Measurements from ENCODE around the gene PCSK1. TPM values are rescaled to one million over a fixed set of nuclear protein-coding genes. Genes with fewer than 3 reads are reported as not detected.

PCSK1 gene
- polyA plus RNA-seq, 1 of the 3 experiments (the other 2 are of a cell fraction), result 0.08 TPM

DNA sequence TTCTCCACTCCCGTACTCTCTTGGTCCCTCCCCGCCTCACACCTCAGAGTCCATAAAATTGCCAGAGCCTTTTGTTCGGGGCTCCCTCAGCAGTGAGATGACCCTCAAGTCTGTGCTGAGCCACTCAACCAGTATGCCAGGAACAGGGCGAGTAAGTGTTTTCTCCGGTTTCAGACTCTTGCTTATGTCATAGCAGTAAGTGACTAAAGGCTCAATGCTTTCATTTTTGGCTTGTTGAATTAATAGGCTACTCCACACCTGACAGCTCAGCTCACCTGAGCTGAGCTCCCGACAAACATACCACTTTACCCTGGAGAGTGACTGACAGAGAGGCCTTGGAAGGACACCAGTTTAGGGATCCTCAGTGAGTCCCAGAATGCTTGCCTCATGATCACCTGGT lies 30.5 kb downstream of the PCSK1 start (continued):
- TF ChIP-seq, protein P1, sequence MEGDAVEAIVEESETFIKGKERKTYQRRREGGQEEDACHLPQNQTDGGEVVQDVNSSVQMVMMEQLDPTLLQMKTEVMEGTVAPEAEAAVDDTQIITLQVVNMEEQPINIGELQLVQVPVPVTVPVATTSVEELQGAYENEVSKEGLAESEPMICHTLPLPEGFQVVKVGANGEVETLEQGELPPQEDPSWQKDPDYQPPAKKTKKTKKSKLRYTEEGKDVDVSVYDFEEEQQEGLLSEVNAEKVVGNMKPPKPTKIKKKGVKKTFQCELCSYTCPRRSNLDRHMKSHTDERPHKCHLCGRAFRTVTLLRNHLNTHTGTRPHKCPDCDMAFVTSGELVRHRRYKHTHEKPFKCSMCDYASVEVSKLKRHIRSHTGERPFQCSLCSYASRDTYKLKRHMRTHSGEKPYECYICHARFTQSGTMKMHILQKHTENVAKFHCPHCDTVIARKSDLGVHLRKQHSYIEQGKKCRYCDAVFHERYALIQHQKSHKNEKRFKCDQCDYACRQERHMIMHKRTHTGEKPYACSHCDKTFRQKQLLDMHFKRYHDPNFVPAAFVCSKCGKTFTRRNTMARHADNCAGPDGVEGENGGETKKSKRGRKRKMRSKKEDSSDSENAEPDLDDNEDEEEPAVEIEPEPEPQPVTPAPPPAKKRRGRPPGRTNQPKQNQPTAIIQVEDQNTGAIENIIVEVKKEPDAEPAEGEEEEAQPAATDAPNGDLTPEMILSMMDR (IDR thresholded peaks at IDR 0.05), result no peak

DNA sequence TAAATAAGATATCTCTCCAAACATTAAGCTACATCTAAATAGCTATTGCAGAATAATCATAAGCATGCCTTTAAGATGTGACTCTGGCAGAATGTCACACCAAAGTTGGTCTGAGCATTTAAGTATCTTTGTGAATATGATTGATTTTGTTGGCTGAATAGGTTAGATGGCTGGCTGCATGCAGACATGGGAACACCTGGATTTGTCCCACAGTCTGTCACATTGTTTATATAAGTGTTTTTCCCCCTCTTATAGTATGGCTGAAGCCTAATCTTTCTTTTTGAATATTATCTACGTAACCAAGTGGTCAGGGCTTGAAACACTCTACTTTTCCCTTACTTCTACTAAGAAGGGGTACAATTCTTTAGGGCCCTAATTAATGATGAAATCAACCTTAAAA lies 36.2 kb downstream of the PCSK1 start:
- no peak for DNase-seq
- H3K4me3 ChIP-seq (ENCODE audit: low read depth in 2 of 2, low read length in 1 of 2), result no peak overlapping the region
- no peak overlapping the region for H3K27ac ChIP-seq (ENCODE audit: low read depth in 2 of 2, low read length in 1 of 2)
- no peaks in the 10 kb centered on the region for H3K9me2 ChIP-seq
- no peaks in the 10 kb centered on the region for H3K27me3 ChIP-seq (ENCODE audit: insufficient read depth)
- H3K4me2 ChIP-seq, result no peak overlapping the region
- ChIA-PET POLR2A (no interaction called here), CTCF (interaction anchor here (1.4 to 1.6 kb wide), 2 partner anchors 8 to 35 kb away, joined by 4 read pairs; no protein-coding TSS in a partner anchor)
- H3F3A ChIP-seq (replicated peaks; ENCODE audit: insufficient read depth), result no peaks in the 10 kb centered on the region
- WGBS (ENCODE audit: low lambda C conversion rate), result 81% methylated on average over 1 of the region's 1 CpG
- H3K79me2 ChIP-seq (ENCODE audit: insufficient read depth), result no peaks in the 10 kb centered on the region
- H3K9me3 ChIP-seq, result no peaks in the 10 kb centered on the region
- TF ChIP-seq EZH2phosphoT487 (IDR thresholded peaks at IDR 0.05; ENCODE audit: borderline replicate concordance, low read depth) (no peak), RXRA (IDR thresholded peaks at IDR 0.05; ENCODE audit: borderline replicate concordance, low read depth) (no peak), POLR2AphosphoS5 (IDR thresholded peaks at IDR 0.05; ENCODE audit: low read depth, low read length) (no peak), TAF1 (IDR thresholded peaks at IDR 0.05; ENCODE audit: borderline replicate concordance, low read depth, low read length) (no peak), TEAD4 (IDR thresholded peaks at IDR 0.05; ENCODE audit: borderline replicate concordance, insufficient read depth) (no peak), GATA2 (CRISPR knock-in tag; IDR thresholded peaks at IDR 0.05) (no peak), JUND (IDR thresholded peaks at IDR 0.05) (no peak), CHD2 (IDR thresholded peaks at IDR 0.05; ENCODE audit: low read length, partially characterized antibody) (no peak), NRF1 (IDR thresholded peaks at IDR 0.05; ENCODE audit: low read depth, low read length) (no peak), SMC3 (IDR thresholded peaks at IDR 0.05; ENCODE audit: low read depth, low read length) (no peak), NFIC (IDR thresholded peaks at IDR 0.05; ENCODE audit: borderline replicate concordance) (no peak), TCF12 (IDR thresholded peaks at IDR 0.05) (no peak), EP300 (IDR thresholded peaks at IDR 0.05; ENCODE audit: borderline replicate concordance in 1 of 2, low read depth in 1 of 2, low read length in 1 of 2) (no peak), RAD21 (IDR thresholded peaks at IDR 0.05; ENCODE audit: low read length) (no peak)
- TF ChIP-seq, protein P2, sequence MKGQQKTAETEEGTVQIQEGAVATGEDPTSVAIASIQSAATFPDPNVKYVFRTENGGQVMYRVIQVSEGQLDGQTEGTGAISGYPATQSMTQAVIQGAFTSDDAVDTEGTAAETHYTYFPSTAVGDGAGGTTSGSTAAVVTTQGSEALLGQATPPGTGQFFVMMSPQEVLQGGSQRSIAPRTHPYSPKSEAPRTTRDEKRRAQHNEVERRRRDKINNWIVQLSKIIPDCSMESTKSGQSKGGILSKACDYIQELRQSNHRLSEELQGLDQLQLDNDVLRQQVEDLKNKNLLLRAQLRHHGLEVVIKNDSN (IDR thresholded peaks at IDR 0.05; ENCODE audit: borderline replicate concordance, low read depth), result no peak
- TF ChIP-seq, protein P3, sequence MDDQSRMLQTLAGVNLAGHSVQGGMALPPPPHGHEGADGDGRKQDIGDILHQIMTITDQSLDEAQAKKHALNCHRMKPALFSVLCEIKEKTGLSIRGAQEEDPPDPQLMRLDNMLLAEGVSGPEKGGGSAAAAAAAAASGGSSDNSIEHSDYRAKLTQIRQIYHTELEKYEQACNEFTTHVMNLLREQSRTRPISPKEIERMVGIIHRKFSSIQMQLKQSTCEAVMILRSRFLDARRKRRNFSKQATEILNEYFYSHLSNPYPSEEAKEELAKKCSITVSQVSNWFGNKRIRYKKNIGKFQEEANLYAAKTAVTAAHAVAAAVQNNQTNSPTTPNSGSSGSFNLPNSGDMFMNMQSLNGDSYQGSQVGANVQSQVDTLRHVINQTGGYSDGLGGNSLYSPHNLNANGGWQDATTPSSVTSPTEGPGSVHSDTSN (IDR thresholded peaks at IDR 0.05), result no peak
- TF ChIP-seq, protein P4, sequence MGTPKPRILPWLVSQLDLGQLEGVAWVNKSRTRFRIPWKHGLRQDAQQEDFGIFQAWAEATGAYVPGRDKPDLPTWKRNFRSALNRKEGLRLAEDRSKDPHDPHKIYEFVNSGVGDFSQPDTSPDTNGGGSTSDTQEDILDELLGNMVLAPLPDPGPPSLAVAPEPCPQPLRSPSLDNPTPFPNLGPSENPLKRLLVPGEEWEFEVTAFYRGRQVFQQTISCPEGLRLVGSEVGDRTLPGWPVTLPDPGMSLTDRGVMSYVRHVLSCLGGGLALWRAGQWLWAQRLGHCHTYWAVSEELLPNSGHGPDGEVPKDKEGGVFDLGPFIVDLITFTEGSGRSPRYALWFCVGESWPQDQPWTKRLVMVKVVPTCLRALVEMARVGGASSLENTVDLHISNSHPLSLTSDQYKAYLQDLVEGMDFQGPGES (IDR thresholded peaks at IDR 0.05; ENCODE audit: low read depth, low read length), result no peak
- TF ChIP-seq, protein P5, sequence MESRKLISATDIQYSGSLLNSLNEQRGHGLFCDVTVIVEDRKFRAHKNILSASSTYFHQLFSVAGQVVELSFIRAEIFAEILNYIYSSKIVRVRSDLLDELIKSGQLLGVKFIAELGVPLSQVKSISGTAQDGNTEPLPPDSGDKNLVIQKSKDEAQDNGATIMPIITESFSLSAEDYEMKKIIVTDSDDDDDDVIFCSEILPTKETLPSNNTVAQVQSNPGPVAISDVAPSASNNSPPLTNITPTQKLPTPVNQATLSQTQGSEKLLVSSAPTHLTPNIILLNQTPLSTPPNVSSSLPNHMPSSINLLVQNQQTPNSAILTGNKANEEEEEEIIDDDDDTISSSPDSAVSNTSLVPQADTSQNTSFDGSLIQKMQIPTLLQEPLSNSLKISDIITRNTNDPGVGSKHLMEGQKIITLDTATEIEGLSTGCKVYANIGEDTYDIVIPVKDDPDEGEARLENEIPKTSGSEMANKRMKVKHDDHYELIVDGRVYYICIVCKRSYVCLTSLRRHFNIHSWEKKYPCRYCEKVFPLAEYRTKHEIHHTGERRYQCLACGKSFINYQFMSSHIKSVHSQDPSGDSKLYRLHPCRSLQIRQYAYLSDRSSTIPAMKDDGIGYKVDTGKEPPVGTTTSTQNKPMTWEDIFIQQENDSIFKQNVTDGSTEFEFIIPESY (IDR thresholded peaks at IDR 0.05; ENCODE audit: borderline replicate concordance, low read depth), result no peak
- TF ChIP-seq, protein P6, sequence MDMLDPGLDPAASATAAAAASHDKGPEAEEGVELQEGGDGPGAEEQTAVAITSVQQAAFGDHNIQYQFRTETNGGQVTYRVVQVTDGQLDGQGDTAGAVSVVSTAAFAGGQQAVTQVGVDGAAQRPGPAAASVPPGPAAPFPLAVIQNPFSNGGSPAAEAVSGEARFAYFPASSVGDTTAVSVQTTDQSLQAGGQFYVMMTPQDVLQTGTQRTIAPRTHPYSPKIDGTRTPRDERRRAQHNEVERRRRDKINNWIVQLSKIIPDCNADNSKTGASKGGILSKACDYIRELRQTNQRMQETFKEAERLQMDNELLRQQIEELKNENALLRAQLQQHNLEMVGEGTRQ (IDR thresholded peaks at IDR 0.05; ENCODE audit: borderline replicate concordance, low read depth, low read length), result no peak
- TF ChIP-seq, protein P7, sequence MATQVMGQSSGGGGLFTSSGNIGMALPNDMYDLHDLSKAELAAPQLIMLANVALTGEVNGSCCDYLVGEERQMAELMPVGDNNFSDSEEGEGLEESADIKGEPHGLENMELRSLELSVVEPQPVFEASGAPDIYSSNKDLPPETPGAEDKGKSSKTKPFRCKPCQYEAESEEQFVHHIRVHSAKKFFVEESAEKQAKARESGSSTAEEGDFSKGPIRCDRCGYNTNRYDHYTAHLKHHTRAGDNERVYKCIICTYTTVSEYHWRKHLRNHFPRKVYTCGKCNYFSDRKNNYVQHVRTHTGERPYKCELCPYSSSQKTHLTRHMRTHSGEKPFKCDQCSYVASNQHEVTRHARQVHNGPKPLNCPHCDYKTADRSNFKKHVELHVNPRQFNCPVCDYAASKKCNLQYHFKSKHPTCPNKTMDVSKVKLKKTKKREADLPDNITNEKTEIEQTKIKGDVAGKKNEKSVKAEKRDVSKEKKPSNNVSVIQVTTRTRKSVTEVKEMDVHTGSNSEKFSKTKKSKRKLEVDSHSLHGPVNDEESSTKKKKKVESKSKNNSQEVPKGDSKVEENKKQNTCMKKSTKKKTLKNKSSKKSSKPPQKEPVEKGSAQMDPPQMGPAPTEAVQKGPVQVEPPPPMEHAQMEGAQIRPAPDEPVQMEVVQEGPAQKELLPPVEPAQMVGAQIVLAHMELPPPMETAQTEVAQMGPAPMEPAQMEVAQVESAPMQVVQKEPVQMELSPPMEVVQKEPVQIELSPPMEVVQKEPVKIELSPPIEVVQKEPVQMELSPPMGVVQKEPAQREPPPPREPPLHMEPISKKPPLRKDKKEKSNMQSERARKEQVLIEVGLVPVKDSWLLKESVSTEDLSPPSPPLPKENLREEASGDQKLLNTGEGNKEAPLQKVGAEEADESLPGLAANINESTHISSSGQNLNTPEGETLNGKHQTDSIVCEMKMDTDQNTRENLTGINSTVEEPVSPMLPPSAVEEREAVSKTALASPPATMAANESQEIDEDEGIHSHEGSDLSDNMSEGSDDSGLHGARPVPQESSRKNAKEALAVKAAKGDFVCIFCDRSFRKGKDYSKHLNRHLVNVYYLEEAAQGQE (IDR thresholded peaks at IDR 0.05; ENCODE audit: low read depth, low read length), result no peak
- no peak overlapping the region for H2AFZ ChIP-seq (ENCODE audit: low read depth)
- no peaks in the 10 kb centered on the region for H3K36me3 ChIP-seq (replicated peaks in 1 of 2; ENCODE audit: control insufficient read depth in 1 of 2, insufficient read depth in 2 of 2, low read length in 1 of 2)
- no peaks in the 10 kb centered on the region for H4K20me1 ChIP-seq (ENCODE audit: insufficient read depth)
- no peaks in the 10 kb centered on the region for H3K4me1 ChIP-seq (ENCODE audit: control insufficient read depth in 1 of 2, insufficient read depth in 2 of 2, low read depth in 1 of 2, low read length in 1 of 2)
- H3K9ac ChIP-seq, result no peak overlapping the region
